ENCODE measurements around the gene TMOD3. TPM values are rescaled to one million over a fixed set of nuclear protein-coding genes. Genes with fewer than 3 reads are reported as not detected.

TMOD3 gene
- total and polyA plus RNA-seq, 12 donors, result 5.4 to 28.7 (median 18.2) TPM

- TF ChIP-seq, protein P1, sequence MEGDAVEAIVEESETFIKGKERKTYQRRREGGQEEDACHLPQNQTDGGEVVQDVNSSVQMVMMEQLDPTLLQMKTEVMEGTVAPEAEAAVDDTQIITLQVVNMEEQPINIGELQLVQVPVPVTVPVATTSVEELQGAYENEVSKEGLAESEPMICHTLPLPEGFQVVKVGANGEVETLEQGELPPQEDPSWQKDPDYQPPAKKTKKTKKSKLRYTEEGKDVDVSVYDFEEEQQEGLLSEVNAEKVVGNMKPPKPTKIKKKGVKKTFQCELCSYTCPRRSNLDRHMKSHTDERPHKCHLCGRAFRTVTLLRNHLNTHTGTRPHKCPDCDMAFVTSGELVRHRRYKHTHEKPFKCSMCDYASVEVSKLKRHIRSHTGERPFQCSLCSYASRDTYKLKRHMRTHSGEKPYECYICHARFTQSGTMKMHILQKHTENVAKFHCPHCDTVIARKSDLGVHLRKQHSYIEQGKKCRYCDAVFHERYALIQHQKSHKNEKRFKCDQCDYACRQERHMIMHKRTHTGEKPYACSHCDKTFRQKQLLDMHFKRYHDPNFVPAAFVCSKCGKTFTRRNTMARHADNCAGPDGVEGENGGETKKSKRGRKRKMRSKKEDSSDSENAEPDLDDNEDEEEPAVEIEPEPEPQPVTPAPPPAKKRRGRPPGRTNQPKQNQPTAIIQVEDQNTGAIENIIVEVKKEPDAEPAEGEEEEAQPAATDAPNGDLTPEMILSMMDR (IDR thresholded peaks at IDR 0.05), result no peak
- Histone ChIP-seq H3K4me3 (peak overlapping the region in 6 of 10 donors; percentile 10 to 36 (median 26)), H3K27ac (peak overlapping the region in 9 of 10 donors; percentile 9 to 86 (median 73)), H3K27me3 (no peaks in the 10 kb centered on the region), H3K4me1 (peaks cover 0 to 17% (median 0%) of the 10 kb centered on the region in 9 donors), H3K36me3 (peaks cover 0 to 93% (median 9%) of the 10 kb centered on the region in 9 donors), H3K9me3 (no peaks in the 10 kb centered on the region)
- intact Hi-C loops (cut with DNase I), result no loop called here
- ATAC-seq (peak; percentile 73 to 96 (median 92)), DNase-seq (peak in 1 of 2 donors; percentile 32)
- 42 to 61% methylated on average over 11 of the region's 11 CpGs for WGBS, 2 donors
These were observed 95.0 kb downstream of the TMOD3 start for GRCh38 chr15:51924156-51925068.

DNA sequence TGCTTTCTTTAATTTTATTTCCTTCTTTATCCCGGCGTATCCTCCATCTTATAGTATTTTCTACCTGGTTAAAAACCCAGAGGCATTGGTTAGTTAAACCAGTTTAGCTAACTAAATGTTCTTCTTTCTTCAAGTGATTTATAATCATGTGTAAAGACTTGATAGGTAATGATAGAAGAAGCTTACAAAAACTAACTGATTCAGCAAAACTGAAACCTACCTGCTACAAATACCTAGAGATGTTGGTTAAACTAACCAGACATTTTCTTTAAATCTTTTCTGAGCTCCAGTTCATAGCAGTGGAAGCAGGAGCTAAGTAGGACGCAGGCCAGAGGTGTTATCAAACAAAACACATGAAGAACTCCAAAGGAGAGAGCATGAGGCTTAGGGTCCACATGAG, 97.4 kb downstream of the TMOD3 start:
- no peaks in the 10 kb centered on the region for H3K9me3 ChIP-seq
- peaks cover 0 to 95% (median 9%) of the 10 kb centered on the region in 9 donors for H3K36me3 ChIP-seq
- 95 to 98% methylated on average over 3 of the region's 3 CpGs for WGBS, 2 donors
- no peaks in the 10 kb centered on the region for H3K27me3 ChIP-seq
- no peak overlapping the region for H3K27ac ChIP-seq
- H3K4me3 ChIP-seq, result no peak overlapping the region
- intact Hi-C loops (cut with DNase I), result no loop called here
- ATAC-seq, result no peak
- DNase-seq, result no peak
- TF ChIP-seq, protein P1 (IDR thresholded peaks at IDR 0.05), result no peak
- H3K4me1 ChIP-seq, result peaks cover 0 to 17% (median 0%) of the 10 kb centered on the region in 9 donors

- no peaks in the 10 kb centered on the region for H3K9me3 ChIP-seq
- H3K36me3 ChIP-seq, result peaks cover 0 to 88% (median 0%) of the 10 kb centered on the region in 9 donors
- no peak overlapping the region for H3K27ac ChIP-seq
- no peak overlapping the region for H3K4me3 ChIP-seq
- 93 to 98% methylated on average over 3 of the region's 3 CpGs for WGBS, 2 donors
- intact Hi-C loops (cut with DNase I), result no loop called here
- peaks cover 0 to 3% (median 0%) of the 10 kb centered on the region in 9 donors for H3K4me1 ChIP-seq
- no peak for DNase-seq
- no peak for ATAC-seq
- TF ChIP-seq, protein P1 (IDR thresholded peaks at IDR 0.05), result no peak
- no peaks in the 10 kb centered on the region for H3K27me3 ChIP-seq
These were observed 101.6 kb downstream of the TMOD3 start for GRCh38 chr15:51931016-51931415.

DNA sequence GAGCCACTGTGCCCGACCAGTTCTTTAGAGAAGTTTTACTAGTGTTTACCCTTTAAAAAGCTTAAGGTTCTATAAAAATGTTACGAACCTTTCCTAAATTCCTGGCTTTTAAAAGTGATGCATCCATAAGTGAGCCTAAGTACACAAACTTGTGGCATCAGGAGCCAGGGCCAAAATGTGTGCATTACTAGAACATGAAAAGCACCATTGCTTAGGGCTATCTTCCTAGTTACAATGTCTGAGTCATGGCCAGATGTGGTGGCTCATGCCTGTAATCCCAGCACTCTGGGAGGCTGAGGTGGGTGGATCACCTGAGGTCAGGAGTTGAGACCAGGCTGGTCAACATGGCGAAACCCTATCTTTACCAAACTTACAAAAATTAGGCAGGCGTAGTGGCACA, 102.2 kb downstream of the TMOD3 start:
- TF ChIP-seq, protein P1 (IDR thresholded peaks at IDR 0.05), result no peak
- intact Hi-C loops (cut with DNase I), result no loop called here
- Histone ChIP-seq H3K9me3 (no peaks in the 10 kb centered on the region), H3K4me1 (peaks cover 0 to 3% (median 0%) of the 10 kb centered on the region in 9 donors), H3K4me3 (no peak overlapping the region), H3K27me3 (no peaks in the 10 kb centered on the region), H3K36me3 (peaks cover 0 to 88% (median 0%) of the 10 kb centered on the region in 9 donors), H3K27ac (no peak overlapping the region)
- 96 to 98% methylated on average over 4 of the region's 4 CpGs for WGBS, 2 donors
- DNase-seq (no peak), ATAC-seq (no peak)
